Testis (tissue), 2 donors: ENCODE measurements around the gene MAGEB2.

Source experiments
- CTCF ChIP-seq, 3 experiments: fragments of 450-650 bp in 2 of 3; fragments of 200-600 bp in 1 of 3; sonication (generic) in 1 of 3; IDR thresholded peaks; one replicate each; pipeline ENCODE4 v1.5.1; 2016 to 2019; ENCODE audit warnings: antibody characterized with exemption in 3 of 3, mild to moderate bottlenecking in 2 of 3, moderate library complexity in 1 of 3
- POLR2A ChIP-seq: fragments of 450-650 bp; IDR thresholded peaks from one replicate; pipeline ENCODE4 v1.6.1; 2017; ENCODE audit warnings: antibody characterized with exemption, mild to moderate bottlenecking, moderate library complexity

GRCh38 chrX:30181353-30181752, 34.0 kb upstream of the MAGEB2 start:
- TF ChIP-seq CTCF (IDR thresholded peaks at IDR 0.05), result no peak
- no peak for TF ChIP-seq POLR2A
